Peyer's patch (tissue), 4 donors: ENCODE results near the gene MOB3B. TPM values are rescaled to one million over a fixed set of nuclear protein-coding genes. Genes with fewer than 3 reads are reported as not detected.

ENCODE experiments used
- DNase-seq, 3 donors: peaks; one replicate each; pipeline ENCODE4 v3.0.0-alpha.2; 2017 to 2019
- H3K27ac ChIP-seq, 4 donors: fragments of 200-600 bp; sonication (generic); one replicate each; pipeline ENCODE4 v1.5.1; 2016 to 2019
- H3K27me3 ChIP-seq, 2 donors: fragments of 200-600 bp; sonication (generic); one replicate each; pipeline ENCODE4 v1.5.1; 2019
- H3K36me3 ChIP-seq, 3 donors: fragments of 200-600 bp; sonication (generic); one replicate each; pipeline ENCODE4 v1.5.1; 2016 to 2019
- H3K4me1 ChIP-seq, 4 donors: fragments of 200-600 bp; sonication (generic); one replicate each; pipeline ENCODE4 v1.5.1; 2016 to 2019
- H3K4me3 ChIP-seq, 4 donors: fragments of 200-600 bp; sonication (generic); 1 replicate in 3 of 4; 2 replicates in 1 of 4; pipeline ENCODE4 v1.5.1; 2016 to 2019; ENCODE audit warnings: mild to moderate bottlenecking in 1 of 4
- H3K9me3 ChIP-seq, 4 donors: fragments of 200-600 bp; sonication (generic); one replicate each; pipeline ENCODE4 v1.5.1; 2016 to 2019; ENCODE audit warnings: mild to moderate bottlenecking in 1 of 4
- POLR2A ChIP-seq, 2 donors: fragments of 450-650 bp; IDR thresholded peaks; one replicate each; pipeline ENCODE4 v1.5.1; 2017; ENCODE audit warnings: antibody characterized with exemption in 2 of 2, mild to moderate bottlenecking in 2 of 2, moderate library complexity in 2 of 2
- total RNA-seq, 4 donors: library from RNA; depleted of rRNA; stranded (reverse); fragments of >200 nt; gene quantifications; one replicate each; pipeline ENCODE4 v1.1.0, GENCODE V29; 2016
- TF ChIP-seq, protein P1 (sequence below), 6 experiments: fragments of 450-650 bp in 4 of 6; fragments of 200-600 bp in 2 of 6; sonication (generic) in 1 of 6; IDR thresholded peaks; one replicate each; pipeline ENCODE4 v1.5.1; 2017 to 2019; ENCODE audit warnings: antibody characterized with exemption in 6 of 6, mild to moderate bottlenecking in 3 of 6, moderate library complexity in 1 of 6

Gene MOB3B
- total RNA-seq, 4 donors from 2014 or later = 24.8 to 65.7 (median 36.4) TPM

- peaks cover 0 to 21% (median 7%) of the 10 kb centered on the region in 4 donors for H3K4me1 ChIP-seq
- no peak overlapping the region for H3K4me3 ChIP-seq
- no peak for DNase-seq
- no peaks in the 10 kb centered on the region for H3K27me3 ChIP-seq
- no peaks in the 10 kb centered on the region for H3K36me3 ChIP-seq
- H3K9me3 ChIP-seq = no peaks in the 10 kb centered on the region
- no peak for TF ChIP-seq POLR2A (IDR thresholded peaks at IDR 0.05)
- TF ChIP-seq, protein P1, sequence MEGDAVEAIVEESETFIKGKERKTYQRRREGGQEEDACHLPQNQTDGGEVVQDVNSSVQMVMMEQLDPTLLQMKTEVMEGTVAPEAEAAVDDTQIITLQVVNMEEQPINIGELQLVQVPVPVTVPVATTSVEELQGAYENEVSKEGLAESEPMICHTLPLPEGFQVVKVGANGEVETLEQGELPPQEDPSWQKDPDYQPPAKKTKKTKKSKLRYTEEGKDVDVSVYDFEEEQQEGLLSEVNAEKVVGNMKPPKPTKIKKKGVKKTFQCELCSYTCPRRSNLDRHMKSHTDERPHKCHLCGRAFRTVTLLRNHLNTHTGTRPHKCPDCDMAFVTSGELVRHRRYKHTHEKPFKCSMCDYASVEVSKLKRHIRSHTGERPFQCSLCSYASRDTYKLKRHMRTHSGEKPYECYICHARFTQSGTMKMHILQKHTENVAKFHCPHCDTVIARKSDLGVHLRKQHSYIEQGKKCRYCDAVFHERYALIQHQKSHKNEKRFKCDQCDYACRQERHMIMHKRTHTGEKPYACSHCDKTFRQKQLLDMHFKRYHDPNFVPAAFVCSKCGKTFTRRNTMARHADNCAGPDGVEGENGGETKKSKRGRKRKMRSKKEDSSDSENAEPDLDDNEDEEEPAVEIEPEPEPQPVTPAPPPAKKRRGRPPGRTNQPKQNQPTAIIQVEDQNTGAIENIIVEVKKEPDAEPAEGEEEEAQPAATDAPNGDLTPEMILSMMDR (IDR thresholded peaks at IDR 0.05) = no peak
- no peak overlapping the region for H3K27ac ChIP-seq
Measured at GRCh38 chr9:27445688-27446087, 83.9 kb downstream of the MOB3B start.

- Histone ChIP-seq H3K27me3 (no peaks in the 10 kb centered on the region), H3K4me3 (no peak overlapping the region), H3K27ac (peak overlapping the region in 1 of 4 donors; percentile 23), H3K4me1 (peaks cover 0 to 21% (median 7%) of the 10 kb centered on the region in 4 donors), H3K9me3 (no peaks in the 10 kb centered on the region), H3K36me3 (no peaks in the 10 kb centered on the region)
- DNase-seq = no peak
- no peak for TF ChIP-seq POLR2A (IDR thresholded peaks at IDR 0.05)
- TF ChIP-seq, protein P1 (IDR thresholded peaks at IDR 0.05) = no peak
Measured at GRCh38 chr9:27445057-27445595, 84.5 kb downstream of the MOB3B start.

GRCh38 chr9:27442464-27442863 is 87.2 kb downstream of the MOB3B start:
- no peak overlapping the region for H3K4me3 ChIP-seq
- H3K27ac ChIP-seq = peak overlapping the region; percentile 45 to 87 (median 74)
- DNase-seq = peak in 2 of 3 donors; percentile 58 to 80
- no peaks in the 10 kb centered on the region for H3K36me3 ChIP-seq
- peaks cover 0 to 21% (median 9%) of the 10 kb centered on the region in 4 donors for H3K4me1 ChIP-seq
- TF ChIP-seq, protein P1 (IDR thresholded peaks at IDR 0.05) = no peak
- no peak for TF ChIP-seq POLR2A (IDR thresholded peaks at IDR 0.05)
- H3K9me3 ChIP-seq = no peaks in the 10 kb centered on the region
- no peaks in the 10 kb centered on the region for H3K27me3 ChIP-seq

GRCh38 chr9:27441741-27442070 is 87.9 kb downstream of the MOB3B start:
- Histone ChIP-seq H3K27ac (peak overlapping the region; percentile 35 to 87 (median 64)), H3K9me3 (no peaks in the 10 kb centered on the region), H3K4me3 (no peak overlapping the region)

DNA sequence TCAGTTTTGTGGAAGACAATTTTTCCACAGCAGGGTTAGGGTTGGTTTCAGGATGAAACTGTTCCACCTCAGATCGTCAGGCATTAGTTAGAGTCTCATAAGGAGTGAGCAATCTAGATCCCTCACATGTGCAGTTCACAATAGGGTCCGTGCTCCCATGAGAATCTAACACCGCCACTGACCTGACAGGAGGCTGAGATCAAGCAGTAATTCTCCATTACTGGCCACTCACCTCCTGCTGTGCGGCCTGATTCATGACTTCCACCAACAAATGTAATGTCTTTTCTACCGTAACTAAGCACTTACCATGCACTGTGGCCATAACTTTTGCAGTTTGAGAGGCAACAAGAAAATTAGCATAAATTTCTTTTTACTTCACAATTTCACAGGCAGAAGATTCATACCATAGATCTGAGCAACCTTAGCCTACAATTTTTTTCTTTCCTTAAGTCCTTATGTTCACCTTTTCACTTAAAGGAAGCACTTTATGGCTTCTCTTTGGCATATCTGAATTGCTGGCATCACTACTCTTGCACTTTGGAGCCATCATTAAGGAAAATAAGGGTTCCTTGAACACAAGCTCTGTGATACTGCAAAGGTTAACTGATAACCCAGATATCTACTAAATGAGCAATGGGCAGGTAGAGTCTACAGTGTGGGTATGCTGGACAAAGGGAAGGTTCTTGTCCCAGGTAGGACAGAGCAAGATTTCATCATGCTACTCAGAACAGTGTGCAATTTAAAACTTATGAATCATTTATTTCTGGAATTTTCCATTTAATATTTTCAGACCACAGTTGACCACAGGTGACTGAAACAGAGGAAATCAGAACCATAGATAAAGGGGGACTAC is 88.5 kb downstream of the MOB3B start:
- no peak for DNase-seq
- H3K4me3 ChIP-seq = no peak overlapping the region
- peaks cover 0 to 21% (median 9%) of the 10 kb centered on the region in 4 donors for H3K4me1 ChIP-seq
- peak overlapping the region; percentile 35 to 87 (median 64) for H3K27ac ChIP-seq
- no peaks in the 10 kb centered on the region for H3K9me3 ChIP-seq
- TF ChIP-seq POLR2A (IDR thresholded peaks at IDR 0.05) = peak in 1 of 2 donors; percentile 47
- TF ChIP-seq, protein P1 (IDR thresholded peaks at IDR 0.05) = no peak
- H3K36me3 ChIP-seq = no peaks in the 10 kb centered on the region
- no peaks in the 10 kb centered on the region for H3K27me3 ChIP-seq

More at GRCh38 chr9:27441741-27442070, 87.9 kb downstream of the MOB3B start:
- H3K4me1 ChIP-seq = peaks cover 0 to 21% (median 9%) of the 10 kb centered on the region in 4 donors
- no peaks in the 10 kb centered on the region for H3K36me3 ChIP-seq
- H3K27me3 ChIP-seq = no peaks in the 10 kb centered on the region
- peak in 1 of 3 donors; percentile 58 for DNase-seq
- TF ChIP-seq POLR2A (IDR thresholded peaks at IDR 0.05) = no peak
- TF ChIP-seq, protein P1 (IDR thresholded peaks at IDR 0.05) = no peak
